GM12892 (cell line): Measurements from ENCODE around the gene BCL2L11.

Source experiments
- POLR2A ChIP-seq: IDR thresholded peaks from 2 replicates; pipeline ENCODE4 v1.6.1; 2011; ENCODE audit warnings: low read depth, low read length, control low read depth
- POLR2AphosphoS5 ChIP-seq: IDR thresholded peaks from 2 replicates; pipeline ENCODE4 v1.6.1; 2011; ENCODE audit warnings: low read depth, low read length, control low read depth

DNA sequence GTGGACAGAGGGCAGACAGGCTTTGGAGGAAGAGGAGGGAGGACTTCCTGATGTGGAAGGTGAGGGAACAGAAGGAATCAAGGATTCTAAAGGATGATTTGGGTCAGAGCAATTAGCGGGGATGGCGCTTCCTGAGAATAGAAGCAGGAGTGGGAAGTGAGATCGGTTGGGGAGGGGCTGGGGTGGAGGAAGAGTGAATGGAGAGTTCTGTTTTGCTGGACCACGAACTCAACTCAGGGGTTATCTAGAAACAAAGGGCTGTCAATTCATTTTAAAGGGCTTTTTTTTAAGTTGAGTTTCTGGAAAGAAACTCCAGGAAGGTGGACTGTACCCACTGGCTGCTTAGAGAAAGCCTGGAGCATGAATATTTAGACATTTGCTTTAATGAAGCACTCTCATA lies 54.9 kb downstream of the BCL2L11 start:
- TF ChIP-seq POLR2A (no peak), POLR2AphosphoS5 (no peak)
